ENCODE results near the gene DUS3L. TPM values are rescaled to one million over a fixed set of nuclear protein-coding genes. Genes with fewer than 3 reads are reported as not detected.

DUS3L gene
- total RNA-seq, 1 donor from 2014 or later, result 42.6 TPM

- no peak for DNase-seq (ENCODE audit: low spot score, unreplicated experiment)
These were observed 1.3 kb upstream of the DUS3L start for GRCh38 chr19:5792224-5792623.

GRCh38 chr19:5789886-5790558, 941 bp downstream of the DUS3L start:
- Mint-ChIP-seq H3K4me1 (ENCODE audit: low read depth) (peaks cover 6% of the 10 kb centered on the region), H3K4me3 (ENCODE audit: low read depth) (peak overlapping the region; percentile 100), H3K27me3 (no peaks in the 10 kb centered on the region), H3K9me3 (ENCODE audit: low read depth) (peaks cover 3% of the 10 kb centered on the region), H3K36me3 (ENCODE audit: insufficient read depth) (peaks cover 19% of the 10 kb centered on the region), H3K27ac (peak overlapping the region; percentile 100)
- TF ChIP-seq, protein P1, sequence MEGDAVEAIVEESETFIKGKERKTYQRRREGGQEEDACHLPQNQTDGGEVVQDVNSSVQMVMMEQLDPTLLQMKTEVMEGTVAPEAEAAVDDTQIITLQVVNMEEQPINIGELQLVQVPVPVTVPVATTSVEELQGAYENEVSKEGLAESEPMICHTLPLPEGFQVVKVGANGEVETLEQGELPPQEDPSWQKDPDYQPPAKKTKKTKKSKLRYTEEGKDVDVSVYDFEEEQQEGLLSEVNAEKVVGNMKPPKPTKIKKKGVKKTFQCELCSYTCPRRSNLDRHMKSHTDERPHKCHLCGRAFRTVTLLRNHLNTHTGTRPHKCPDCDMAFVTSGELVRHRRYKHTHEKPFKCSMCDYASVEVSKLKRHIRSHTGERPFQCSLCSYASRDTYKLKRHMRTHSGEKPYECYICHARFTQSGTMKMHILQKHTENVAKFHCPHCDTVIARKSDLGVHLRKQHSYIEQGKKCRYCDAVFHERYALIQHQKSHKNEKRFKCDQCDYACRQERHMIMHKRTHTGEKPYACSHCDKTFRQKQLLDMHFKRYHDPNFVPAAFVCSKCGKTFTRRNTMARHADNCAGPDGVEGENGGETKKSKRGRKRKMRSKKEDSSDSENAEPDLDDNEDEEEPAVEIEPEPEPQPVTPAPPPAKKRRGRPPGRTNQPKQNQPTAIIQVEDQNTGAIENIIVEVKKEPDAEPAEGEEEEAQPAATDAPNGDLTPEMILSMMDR (IDR thresholded peaks at IDR 0.05; ENCODE audit: unreplicated experiment), result no peak
- no peak for DNase-seq (ENCODE audit: low spot score, unreplicated experiment)

More at GRCh38 chr19:5792224-5792623, 1.3 kb upstream of the DUS3L start:
- Mint-ChIP-seq H3K4me1 (ENCODE audit: low read depth) (peaks cover 6% of the 10 kb centered on the region), H3K36me3 (ENCODE audit: insufficient read depth) (peaks cover 12% of the 10 kb centered on the region), H3K27ac (peak overlapping the region; percentile 41), H3K9me3 (ENCODE audit: low read depth) (peaks cover 3% of the 10 kb centered on the region), H3K27me3 (peaks cover 3% of the 10 kb centered on the region), H3K4me3 (ENCODE audit: low read depth) (no peak overlapping the region)
- TF ChIP-seq, protein P1 (IDR thresholded peaks at IDR 0.05; ENCODE audit: unreplicated experiment), result no peak

GRCh38 chr19:5789351-5789761, 1.6 kb downstream of the DUS3L start:
- H3K27ac Mint-ChIP-seq, result no peak overlapping the region

GRCh38 chr19:5788422-5788821, 2.5 kb downstream of the DUS3L start:
- peaks cover 19% of the 10 kb centered on the region for H3K36me3 Mint-ChIP-seq (ENCODE audit: insufficient read depth)
- H3K9me3 Mint-ChIP-seq (ENCODE audit: low read depth), result peaks cover 3% of the 10 kb centered on the region
- no peak overlapping the region for H3K4me3 Mint-ChIP-seq (ENCODE audit: low read depth)
- TF ChIP-seq, protein P1 (IDR thresholded peaks at IDR 0.05; ENCODE audit: unreplicated experiment), result no peak
- H3K27me3 Mint-ChIP-seq, result no peaks in the 10 kb centered on the region
- DNase-seq (ENCODE audit: low spot score, unreplicated experiment), result no peak
- H3K4me1 Mint-ChIP-seq (ENCODE audit: low read depth), result peaks cover 6% of the 10 kb centered on the region
- no peak overlapping the region for H3K27ac Mint-ChIP-seq

More at GRCh38 chr19:5789351-5789761, 1.6 kb downstream of the DUS3L start:
- no peak overlapping the region for H3K4me3 Mint-ChIP-seq (ENCODE audit: low read depth)
- H3K36me3 Mint-ChIP-seq (ENCODE audit: insufficient read depth), result peaks cover 19% of the 10 kb centered on the region
- no peaks in the 10 kb centered on the region for H3K27me3 Mint-ChIP-seq
- peaks cover 3% of the 10 kb centered on the region for H3K9me3 Mint-ChIP-seq (ENCODE audit: low read depth)
- H3K4me1 Mint-ChIP-seq (ENCODE audit: low read depth), result peaks cover 6% of the 10 kb centered on the region
- TF ChIP-seq, protein P1 (IDR thresholded peaks at IDR 0.05; ENCODE audit: unreplicated experiment), result no peak
- DNase-seq (ENCODE audit: low spot score, unreplicated experiment), result no peak

DNA sequence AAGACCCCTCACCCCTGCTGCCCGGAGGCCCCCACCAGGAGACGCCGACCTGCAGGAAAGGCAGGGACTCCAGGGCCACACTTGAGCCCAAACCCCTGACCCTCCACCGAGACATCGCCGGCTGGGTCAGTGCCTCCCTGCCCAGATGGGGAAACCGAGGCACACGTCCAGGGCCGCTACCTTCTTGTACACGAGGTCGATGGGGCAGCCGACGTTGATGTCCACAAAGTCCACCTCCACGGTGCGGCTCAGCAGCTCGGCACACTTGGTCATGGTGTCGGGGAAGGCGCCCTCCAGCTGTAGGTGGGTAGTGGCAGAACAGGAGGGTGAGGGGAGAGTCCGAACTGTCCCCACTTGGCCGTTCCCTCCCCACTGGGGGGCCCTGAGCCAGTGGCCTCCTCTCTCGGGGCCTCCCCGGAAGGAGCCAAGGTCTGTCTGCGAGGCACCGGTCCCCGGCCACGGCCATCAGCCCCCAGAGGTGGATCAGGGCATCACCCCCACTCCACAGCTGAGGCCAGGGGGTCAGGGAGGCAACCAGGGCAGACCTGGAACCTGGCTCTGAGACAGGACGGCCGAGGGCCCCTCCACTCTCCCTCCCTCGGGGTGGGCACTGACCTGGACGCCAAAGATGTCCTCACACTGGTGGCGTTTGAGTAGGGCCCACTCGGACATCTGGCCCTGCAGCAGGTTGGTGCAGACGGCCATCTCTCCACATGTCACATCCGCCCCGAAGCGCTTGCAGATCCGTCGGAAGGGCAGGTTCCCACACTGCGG, 3.4 kb downstream of the DUS3L start:
- peaks cover 19% of the 10 kb centered on the region for H3K36me3 Mint-ChIP-seq (ENCODE audit: insufficient read depth)
- H3K27ac Mint-ChIP-seq, result no peak overlapping the region
- peaks cover 6% of the 10 kb centered on the region for H3K4me1 Mint-ChIP-seq (ENCODE audit: low read depth)
- no peaks in the 10 kb centered on the region for H3K27me3 Mint-ChIP-seq
- no peak for DNase-seq (ENCODE audit: low spot score, unreplicated experiment)
- no peak overlapping the region for H3K4me3 Mint-ChIP-seq (ENCODE audit: low read depth)
- H3K9me3 Mint-ChIP-seq (ENCODE audit: low read depth), result peaks cover 3% of the 10 kb centered on the region
- TF ChIP-seq, protein P1 (IDR thresholded peaks at IDR 0.05; ENCODE audit: unreplicated experiment), result no peak

All from progenitor cell of endocrine pancreas (in vitro differentiated cells).